CD4-positive, alpha-beta T cell (primary cell): ENCODE results near the gene RBM33. TPM values are rescaled to one million over a fixed set of nuclear protein-coding genes. Genes with fewer than 3 reads are reported as not detected.
A peak's percentile ranks its signal among the peaks of the same experiment; 100 is the strongest.

Experiments used
- ATAC-seq: fragments of 200-7000 bp; cut with Tn5 transposase; one replicate; pipeline ENCODE4 v1.10.0; 2022; ENCODE audit warnings: mild to moderate bottlenecking; ENCODE audit not compliant: poor library complexity
- CTCF ChIA-PET: fragments of 350-600 bp; sonication (Branson Sonifier 250); formaldehyde crosslinking; loops from one replicate; lab custom pipeline; 2021; ENCODE audit warnings: antibody characterized with exemption, inconsistent platforms; lab: Charles Lee
- POLR2A ChIA-PET: fragments of 350-600 bp; sonication (Branson Sonifier 250); formaldehyde crosslinking; loops from one replicate; lab custom pipeline; 2021; ENCODE audit warnings: antibody characterized with exemption, inconsistent platforms; lab: Charles Lee
- DNase-seq, 14 experiments: peaks; one replicate each; pipeline ENCODE4 v3.0.0-alpha.2; 2013 to 2020; ENCODE audit warnings: mixed read lengths in 2 of 14
- H3K27ac ChIP-seq, 2 donors: one replicate each; pipeline versions ENCODE4 v1.5.1 to v1.7.0; 2013; ENCODE audit warnings: low read length in 2 of 2, low read depth in 1 of 2, mild to moderate bottlenecking in 1 of 2
- H3K27me3 ChIP-seq, 2 experiments: 1 replicate in 1 of 2; 2 replicates in 1 of 2; pipeline versions ENCODE4 v1.6.1 to v1.7.0; 2013; ENCODE audit warnings: low read length in 2 of 2, control low read depth in 1 of 2, mild to moderate bottlenecking in 1 of 2, moderate library complexity in 1 of 2; ENCODE audit not compliant: insufficient read depth in 2 of 2, control insufficient read depth in 1 of 2
- H3K36me3 ChIP-seq: one replicate; pipeline ENCODE4 v1.6.1; 2013; ENCODE audit warnings: low read length, control low read depth; ENCODE audit not compliant: insufficient read depth
- H3K4me1 ChIP-seq: one replicate; pipeline ENCODE4 v1.6.1; 2013; ENCODE audit warnings: low read length, control low read depth; ENCODE audit not compliant: insufficient read depth
- H3K4me3 ChIP-seq: one replicate; pipeline ENCODE4 v1.5.1; 2013; ENCODE audit warnings: mild to moderate bottlenecking, low read length, moderate library complexity
- H3K9me3 ChIP-seq, 2 experiments: 1 replicate in 1 of 2; 2 replicates in 1 of 2; pipeline versions ENCODE4 v1.6.1 to v1.7.0; 2013; ENCODE audit warnings: low read length in 2 of 2, mild to moderate bottlenecking in 2 of 2, control low read depth in 1 of 2, moderate library complexity in 1 of 2; ENCODE audit not compliant: control insufficient read depth in 1 of 2, insufficient read depth in 1 of 2
- H3K27ac Mint-ChIP-seq: one replicate; pipeline ENCODE4 v1.8.0; 2020; ENCODE audit warnings: mixed read lengths
- H3K27me3 Mint-ChIP-seq: one replicate; pipeline ENCODE4 v1.8.0; 2021; ENCODE audit warnings: mixed read lengths
- H3K36me3 Mint-ChIP-seq: one replicate; pipeline ENCODE4 v1.8.0; 2021; ENCODE audit warnings: low read depth, mixed read lengths
- H3K4me1 Mint-ChIP-seq: one replicate; pipeline ENCODE4 v1.8.0; 2021; ENCODE audit warnings: low read depth, mixed read lengths
- H3K4me3 Mint-ChIP-seq: one replicate; pipeline ENCODE4 v1.8.0; 2020; ENCODE audit warnings: mild to moderate bottlenecking, mixed read lengths
- H3K9me3 Mint-ChIP-seq: one replicate; pipeline ENCODE4 v1.8.0; 2020; ENCODE audit warnings: mixed read lengths
- CTCF ChIP-seq: fragments of 200-600 bp; IDR thresholded peaks from one replicate; pipeline ENCODE4 v1.8.0; 2022; ENCODE audit warnings: antibody characterized with exemption, mild to moderate bottlenecking
- intact Hi-C, 2 experiments: fragments of 100-400 bp; cut with DNase I in 1 of 2; cut with micrococcal nuclease in 1 of 2; formaldehyde crosslinking; loops; one replicate each; pipeline versions ENCODE4 v1.15.1 to v1.9.0; 2023 to 2025; cut with DNase I, micrococcal nuclease
- total RNA-seq, 174 experiments: library from RNA in 2 of 174; stranded (reverse) in 2 of 174; gene quantifications; one replicate each; pipeline ENCODE4 v1.2.3 and lab custom pipeline; 2021 to 2026

The RBM33 gene
- total RNA-seq, 2 experiments from 2014 or later, result 178 to 184 TPM

DNA sequence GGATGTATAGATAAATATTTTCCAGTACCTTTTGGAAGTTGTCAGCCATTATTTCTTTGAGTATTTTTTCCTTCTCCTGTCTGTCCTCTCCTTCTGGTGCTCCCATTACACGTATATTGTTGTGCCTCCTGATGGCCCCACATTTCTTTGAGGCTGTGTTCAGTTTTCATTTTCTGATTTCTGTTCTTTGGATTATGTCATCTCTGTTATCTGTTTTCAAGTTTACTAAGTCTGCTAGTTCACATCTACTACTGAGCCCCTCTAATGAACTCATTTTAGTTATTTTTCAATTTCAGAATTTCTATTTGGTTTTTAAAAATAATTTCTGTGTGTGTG, 16.3 kb downstream of the RBM33 start:
- Histone ChIP-seq H3K9me3 (no peaks in the 10 kb centered on the region), H3K4me3 (no peak overlapping the region), H3K4me1 (peaks cover 35% of the 10 kb centered on the region), H3K36me3 (peaks cover 8% of the 10 kb centered on the region), H3K27me3 (no peaks in the 10 kb centered on the region), H3K27ac (no peak overlapping the region)
- H3K27me3 Mint-ChIP-seq, result no peaks in the 10 kb centered on the region
- intact Hi-C loops, result no loop called here
- no peak overlapping the region for H3K4me3 Mint-ChIP-seq
- TF ChIP-seq CTCF, result no peak
- ATAC-seq (no peak), DNase-seq (no peak)
- peaks cover 84% of the 10 kb centered on the region for H3K4me1 Mint-ChIP-seq
- no peaks in the 10 kb centered on the region for H3K9me3 Mint-ChIP-seq
- ChIA-PET CTCF (no interaction called here), POLR2A (no interaction called here)
- H3K36me3 Mint-ChIP-seq, result peaks cover 45% of the 10 kb centered on the region
- no peak overlapping the region for H3K27ac Mint-ChIP-seq

DNA sequence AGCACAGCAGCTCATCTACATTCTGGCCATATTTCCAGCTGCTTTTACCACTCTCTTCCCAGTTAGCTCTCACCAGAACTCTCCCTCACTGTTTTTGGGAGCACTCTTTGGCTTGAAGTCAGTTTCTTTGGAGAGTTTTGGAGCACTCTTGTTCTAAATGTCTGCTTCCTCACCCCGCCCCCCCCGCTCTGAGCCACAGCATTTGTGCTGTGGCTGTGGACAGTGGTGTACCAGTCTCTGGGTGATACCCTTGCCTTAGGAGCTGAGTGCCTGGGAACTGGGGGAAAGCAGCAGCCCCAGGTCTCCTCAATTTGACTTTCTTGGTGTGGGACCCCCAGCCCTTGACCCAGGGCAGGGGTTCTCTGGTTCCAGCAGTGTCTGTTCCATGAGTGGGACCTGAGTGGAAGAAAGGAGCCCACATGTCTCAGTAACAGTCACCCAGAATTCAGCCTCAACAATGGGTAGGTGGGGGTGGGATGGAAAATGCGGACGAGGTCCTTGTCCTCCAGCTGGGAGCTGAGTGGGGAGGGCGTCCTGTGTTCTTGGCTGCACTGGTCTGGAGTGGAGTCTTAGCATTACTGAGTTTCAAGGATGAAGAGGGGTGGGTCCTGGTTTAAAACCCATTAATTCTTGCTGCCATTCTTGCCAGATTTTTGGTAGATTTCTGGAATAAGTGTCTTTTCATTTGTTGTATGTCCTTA, 18.0 kb downstream of the RBM33 start:
- Mint-ChIP-seq H3K36me3 (peaks cover 57% of the 10 kb centered on the region), H3K27me3 (no peaks in the 10 kb centered on the region), H3K4me1 (peaks cover 83% of the 10 kb centered on the region), H3K9me3 (no peaks in the 10 kb centered on the region), H3K4me3 (no peak overlapping the region), H3K27ac (no peak overlapping the region)
- no peaks in the 10 kb centered on the region for H3K9me3 ChIP-seq
- intact Hi-C loops, result no loop called here
- no peak overlapping the region for H3K27ac ChIP-seq
- H3K4me1 ChIP-seq, result peaks cover 33% of the 10 kb centered on the region
- ChIA-PET CTCF (interaction anchor here (0.7 kb wide), 1 partner anchor 103 kb away, joined by 3 read pairs; no protein-coding TSS in a partner anchor), POLR2A (no interaction called here)
- no peak for TF ChIP-seq CTCF
- DNase-seq (no peak), ATAC-seq (no peak)
- H3K36me3 ChIP-seq, result peaks cover 15% of the 10 kb centered on the region
- no peaks in the 10 kb centered on the region for H3K27me3 ChIP-seq
- H3K4me3 ChIP-seq, result no peak overlapping the region

DNA sequence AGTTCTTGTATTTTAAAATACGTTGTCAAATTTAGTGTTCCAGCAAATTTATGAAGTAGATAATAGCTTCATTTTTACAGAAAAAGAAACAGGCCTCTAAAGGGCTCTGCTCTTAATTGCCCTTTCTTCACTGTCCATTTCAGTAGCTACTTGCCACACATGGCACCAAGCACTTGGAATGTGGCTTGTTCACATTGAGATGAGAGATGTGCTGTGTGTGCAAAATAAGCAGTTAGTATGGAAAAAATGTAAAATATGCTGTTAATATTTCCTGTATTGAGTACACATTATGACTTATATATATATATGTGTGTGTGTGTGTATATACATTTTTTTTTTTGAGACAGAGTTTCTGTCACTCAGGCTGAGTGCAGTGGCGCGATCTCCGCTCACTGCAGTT, 19.5 kb downstream of the RBM33 start:
- Mint-ChIP-seq H3K27ac (peak overlapping the region; percentile 18), H3K36me3 (peaks cover 68% of the 10 kb centered on the region), H3K4me1 (peaks cover 89% of the 10 kb centered on the region), H3K27me3 (no peaks in the 10 kb centered on the region), H3K4me3 (no peak overlapping the region), H3K9me3 (no peaks in the 10 kb centered on the region)
- H3K27ac ChIP-seq, result no peak overlapping the region
- H3K36me3 ChIP-seq, result peaks cover 15% of the 10 kb centered on the region
- no peak overlapping the region for H3K4me3 ChIP-seq
- no peaks in the 10 kb centered on the region for H3K27me3 ChIP-seq
- ChIA-PET CTCF (no interaction called here), POLR2A (interaction anchor here (1.4 kb wide), 1 partner anchor 20 kb away, joined by 4 read pairs; the partner anchor contains the start of gene RBM33)
- no peaks in the 10 kb centered on the region for H3K9me3 ChIP-seq
- no peak for ATAC-seq
- intact Hi-C loops, result no loop called here
- DNase-seq, result no peak
- no peak for TF ChIP-seq CTCF
- peaks cover 28% of the 10 kb centered on the region for H3K4me1 ChIP-seq
